Lower lobe of right lung (tissue), 2 donors: ENCODE data around the gene FAU. TPM values are rescaled to one million over a fixed set of nuclear protein-coding genes. Genes with fewer than 3 reads are reported as not detected.

Experiments
- ATAC-seq, 2 donors: fragments of 200-7000 bp; cut with Tn5 transposase; one replicate each; pipeline ENCODE4 v1.9.1; 2020 to 2022; ENCODE audit warnings: mild to moderate bottlenecking in 2 of 2, moderate library complexity in 2 of 2
- DNase-seq: peaks from one replicate; pipeline ENCODE4 v3.0.0-alpha.2; 2020
- H3K27ac ChIP-seq: fragments of 200-600 bp; one replicate; pipeline ENCODE4 v1.8.0; 2022
- H3K27me3 ChIP-seq: fragments of 200-600 bp; one replicate; pipeline ENCODE4 v1.8.0; 2022; ENCODE audit warnings: low read depth
- H3K36me3 ChIP-seq: fragments of 200-600 bp; one replicate; pipeline ENCODE4 v1.8.0; 2022; ENCODE audit warnings: mild to moderate bottlenecking
- H3K4me1 ChIP-seq: fragments of 200-600 bp; one replicate; pipeline ENCODE4 v1.8.0; 2022
- H3K4me3 ChIP-seq: fragments of 200-600 bp; one replicate; pipeline ENCODE4 v1.8.0; 2022; ENCODE audit warnings: mild to moderate bottlenecking
- H3K9me3 ChIP-seq: fragments of 200-600 bp; one replicate; pipeline ENCODE4 v1.8.0; 2022
- CTCF ChIP-seq: fragments of 200-600 bp; IDR thresholded peaks from one replicate; pipeline ENCODE4 v1.8.0; 2022; ENCODE audit warnings: antibody characterized with exemption, mild to moderate bottlenecking
- intact Hi-C: fragments of 100-400 bp; cut with DNase I; formaldehyde crosslinking; loops from one replicate; pipeline ENCODE4 v1.11.0; 2022
- total RNA-seq: library from RNA; stranded (reverse); fragmentation: NEBNext Ultra II Directional; extraction: Animal tissue kit (Norgen Biotek cat#: 25700); gene quantifications from one replicate; pipeline ENCODE4 v1.2.1, GENCODE V29; 2021
- donor health status: DM: no; HTN: yes; CAD: no; lungs with severe emphysema.

The FAU gene
- total RNA-seq, 1 donor from 2014 or later, result 766 TPM

GRCh38 chr11:65165410-65166317 lies 43.7 kb upstream of the FAU start:
- TF ChIP-seq CTCF, result no peak
- no peaks in the 10 kb centered on the region for H3K36me3 ChIP-seq
- no peak for DNase-seq
- no peaks in the 10 kb centered on the region for H3K27me3 ChIP-seq
- intact Hi-C loops, result no loop called here
- H3K4me1 ChIP-seq, result no peaks in the 10 kb centered on the region
- H3K9me3 ChIP-seq, result no peaks in the 10 kb centered on the region
- H3K27ac ChIP-seq, result peak overlapping the region; percentile 18
- peak overlapping the region; percentile 17 for H3K4me3 ChIP-seq
- no peak for ATAC-seq

GRCh38 chr11:65163684-65164083 lies 41.8 kb upstream of the FAU start:
- Histone ChIP-seq H3K27ac (no peak overlapping the region), H3K36me3 (no peaks in the 10 kb centered on the region), H3K4me1 (no peaks in the 10 kb centered on the region), H3K9me3 (no peaks in the 10 kb centered on the region), H3K27me3 (no peaks in the 10 kb centered on the region), H3K4me3 (no peak overlapping the region)
- TF ChIP-seq CTCF, result no peak
- intact Hi-C loops, result no loop called here
- ATAC-seq, result no peak
- no peak for DNase-seq

- ATAC-seq (no peak), DNase-seq (no peak)
- intact Hi-C loops, result no loop called here
- no peaks in the 10 kb centered on the region for H3K9me3 ChIP-seq
- no peak for TF ChIP-seq CTCF
- H3K4me1 ChIP-seq, result no peaks in the 10 kb centered on the region
- no peaks in the 10 kb centered on the region for H3K27me3 ChIP-seq
- no peak overlapping the region for H3K4me3 ChIP-seq
- H3K27ac ChIP-seq, result no peak overlapping the region
- H3K36me3 ChIP-seq, result no peaks in the 10 kb centered on the region
Observed at GRCh38 chr11:65160643-65161042, 38.7 kb upstream of the FAU start.

GRCh38 chr11:65159012-65159411 lies 37.1 kb upstream of the FAU start:
- intact Hi-C loops, result no loop called here
- no peak for ATAC-seq
- Histone ChIP-seq H3K4me1 (no peaks in the 10 kb centered on the region), H3K9me3 (no peaks in the 10 kb centered on the region), H3K4me3 (no peak overlapping the region), H3K27ac (no peak overlapping the region), H3K36me3 (no peaks in the 10 kb centered on the region), H3K27me3 (no peaks in the 10 kb centered on the region)
- TF ChIP-seq CTCF, result no peak
- no peak for DNase-seq

- H3K27ac ChIP-seq, result no peak overlapping the region
- DNase-seq, result no peak
- peak in 1 of 2 donors; percentile 23 for ATAC-seq
Observed at GRCh38 chr11:65157336-65157735, 35.4 kb upstream of the FAU start.

More at GRCh38 chr11:65157336-65157735, 35.4 kb upstream of the FAU start:
- no peak for TF ChIP-seq CTCF
- Histone ChIP-seq H3K27me3 (no peaks in the 10 kb centered on the region), H3K36me3 (no peaks in the 10 kb centered on the region), H3K4me3 (no peak overlapping the region), H3K9me3 (no peaks in the 10 kb centered on the region), H3K4me1 (peaks cover 2% of the 10 kb centered on the region)
- intact Hi-C loops, result no loop called here
